Activated CD4-positive, alpha-beta T cell treated with anti-CD3 and anti-CD28 coated beads for 24 hours (primary cell): ENCODE results near the gene LRRC4C.

Source experiments
- DNase-seq, 2 donors: peaks; one replicate each; pipeline ENCODE4 v3.0.0-alpha.2; 2020; ENCODE audit warnings: low read depth in 2 of 2

Gene LRRC4C

GRCh38 chr11:41250408-41250935 lies 209.0 kb downstream of the LRRC4C start:
- DNase-seq, result no peak

DNA sequence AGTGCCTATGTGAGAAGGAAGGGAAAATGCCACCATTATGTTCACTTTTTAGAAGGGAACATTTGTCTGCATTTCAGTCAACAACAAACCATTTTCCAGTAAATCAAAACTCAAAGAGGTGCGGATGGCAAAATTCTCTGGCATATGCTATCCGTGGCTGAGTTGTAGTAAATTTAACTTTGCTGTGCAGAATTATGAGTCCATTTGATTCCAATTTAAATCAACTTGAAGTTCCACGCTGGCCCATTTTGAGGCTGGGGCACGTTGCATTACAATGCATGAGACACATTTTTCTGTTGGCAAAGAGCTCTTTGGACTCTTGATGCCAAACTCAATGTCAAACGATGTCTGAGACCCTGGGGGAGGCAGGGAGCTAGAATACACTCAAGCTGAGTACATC lies 211.8 kb downstream of the LRRC4C start:
- DNase-seq, result no peak

DNA sequence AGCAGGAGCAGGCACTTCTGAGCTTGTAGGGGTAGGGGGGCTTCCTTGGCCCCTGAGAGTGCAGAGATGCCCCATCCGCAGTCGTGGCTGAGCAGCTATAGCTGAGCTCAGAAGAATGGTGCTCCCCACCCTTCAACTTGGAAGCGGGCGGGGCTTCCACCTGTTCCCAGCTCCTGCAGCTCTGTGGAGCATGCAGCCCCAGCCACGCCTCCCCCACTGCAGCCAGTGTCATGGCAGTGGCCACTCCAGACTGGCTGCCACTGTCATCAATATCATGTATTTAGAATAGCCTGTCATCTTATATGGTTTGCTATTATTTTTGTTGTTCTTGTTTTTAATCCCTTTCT lies 213.1 kb downstream of the LRRC4C start:
- DNase-seq, result no peak

DNA sequence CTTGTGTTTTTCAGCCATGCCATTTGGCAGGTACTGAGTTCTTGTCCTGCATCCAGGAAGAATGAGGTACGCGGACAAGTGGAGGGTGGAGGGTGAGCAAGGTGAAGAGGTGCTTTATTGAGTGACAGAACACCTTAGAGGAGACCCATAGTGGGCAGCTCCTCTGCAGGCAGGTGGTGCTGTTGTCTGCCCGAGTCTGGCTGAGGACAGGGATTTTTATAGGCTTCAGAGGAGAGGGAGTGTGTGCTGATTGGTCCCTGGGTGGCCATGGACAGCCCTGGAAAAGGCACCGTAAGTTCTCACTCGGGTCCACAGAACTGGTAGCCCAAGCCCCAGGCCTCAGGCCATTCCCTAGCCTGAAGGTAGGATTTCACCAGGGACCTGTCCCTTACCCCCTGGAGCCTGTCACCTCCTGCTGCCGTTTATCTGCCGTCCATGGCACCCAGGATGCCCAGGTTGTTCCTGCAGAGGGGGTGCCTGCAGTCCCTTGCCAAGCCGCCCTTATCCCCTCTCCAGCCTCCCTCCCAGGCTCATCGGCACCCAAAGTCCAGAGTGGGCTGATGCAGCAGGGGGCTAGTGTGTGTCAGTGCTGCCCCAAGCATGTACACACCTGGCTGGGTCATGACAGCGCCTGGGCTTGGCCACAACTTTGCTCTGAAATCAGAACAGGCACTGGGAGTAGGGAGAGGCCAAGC lies 213.6 kb downstream of the LRRC4C start:
- no peak for DNase-seq

GRCh38 chr11:41245184-41245583 lies 214.3 kb downstream of the LRRC4C start:
- DNase-seq, result no peak

DNA sequence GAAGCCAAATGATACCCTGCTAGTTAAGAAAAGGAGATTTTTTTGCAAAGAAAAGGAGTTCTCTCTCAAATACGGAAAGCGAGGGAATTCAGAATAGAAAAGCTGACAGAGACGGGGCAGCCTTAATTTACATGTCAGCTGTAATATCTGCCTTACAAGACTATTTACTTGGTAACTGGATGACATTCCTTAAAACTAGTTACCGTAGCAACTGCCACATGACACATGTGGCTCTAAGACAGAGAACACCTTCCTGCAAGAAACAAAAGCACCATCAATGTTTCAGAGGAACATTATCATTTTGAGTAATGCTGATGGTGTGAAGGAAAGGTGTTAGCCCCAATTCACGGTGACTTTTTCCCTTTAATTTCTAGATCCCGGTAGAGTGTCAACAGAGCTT lies 222.1 kb downstream of the LRRC4C start:
- no peak for DNase-seq

- DNase-seq, result no peak
Observed at GRCh38 chr11:41235668-41236067, 223.8 kb downstream of the LRRC4C start.

DNA sequence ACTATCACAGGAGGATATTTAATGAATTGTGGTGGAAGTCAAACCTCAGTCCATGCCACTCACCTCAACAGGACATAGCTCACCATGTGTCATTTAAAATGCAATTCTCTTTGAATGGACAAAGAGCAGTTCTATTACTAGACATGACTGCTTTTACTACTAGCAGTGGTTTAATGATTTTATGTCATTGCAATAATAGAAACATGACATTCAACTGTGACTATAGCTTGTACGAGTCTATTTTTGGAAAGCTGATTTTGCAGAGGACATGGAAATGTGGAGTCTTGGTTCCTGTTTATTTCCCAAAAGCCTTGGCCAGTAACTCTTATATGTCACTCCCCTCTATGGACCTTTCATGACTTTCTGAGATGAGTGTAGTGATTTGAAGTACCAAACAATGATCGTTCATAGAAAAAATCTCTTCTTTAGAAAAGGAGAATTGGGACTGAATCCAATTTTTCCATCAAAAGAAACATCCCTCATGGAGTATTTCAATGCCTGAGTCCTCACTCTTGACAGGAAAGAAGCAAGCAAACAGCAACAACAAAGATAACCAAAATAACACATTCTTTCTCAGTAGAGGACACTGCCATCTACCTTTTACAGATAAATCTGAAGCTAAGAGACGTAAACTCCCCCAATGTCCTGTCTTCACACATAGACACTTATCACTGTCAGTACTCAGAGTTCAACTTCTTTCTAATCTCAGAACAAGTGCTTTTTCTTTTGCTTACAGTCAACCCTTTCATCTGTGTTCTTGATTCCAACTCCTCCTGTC lies 233.4 kb downstream of the LRRC4C start:
- DNase-seq, result no peak

DNA sequence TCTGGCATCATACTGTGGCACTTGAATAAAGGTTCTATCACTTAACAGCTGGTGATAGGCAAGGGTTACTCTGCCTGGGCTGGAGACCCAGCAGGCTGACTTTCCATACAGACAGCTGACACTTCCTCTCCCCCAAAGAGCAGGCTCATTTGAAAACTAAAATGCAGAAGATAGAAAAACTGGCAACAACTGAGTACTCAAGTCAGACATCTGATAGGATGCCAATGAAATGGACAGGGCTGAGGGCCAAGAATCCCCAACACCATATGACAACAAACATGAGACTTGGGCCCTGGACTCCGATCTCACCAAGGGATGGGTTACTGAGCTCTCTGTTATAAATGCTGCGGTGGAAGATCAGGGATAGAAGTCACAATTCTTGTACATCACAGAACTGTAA lies 237.2 kb downstream of the LRRC4C start:
- DNase-seq, result no peak

DNA sequence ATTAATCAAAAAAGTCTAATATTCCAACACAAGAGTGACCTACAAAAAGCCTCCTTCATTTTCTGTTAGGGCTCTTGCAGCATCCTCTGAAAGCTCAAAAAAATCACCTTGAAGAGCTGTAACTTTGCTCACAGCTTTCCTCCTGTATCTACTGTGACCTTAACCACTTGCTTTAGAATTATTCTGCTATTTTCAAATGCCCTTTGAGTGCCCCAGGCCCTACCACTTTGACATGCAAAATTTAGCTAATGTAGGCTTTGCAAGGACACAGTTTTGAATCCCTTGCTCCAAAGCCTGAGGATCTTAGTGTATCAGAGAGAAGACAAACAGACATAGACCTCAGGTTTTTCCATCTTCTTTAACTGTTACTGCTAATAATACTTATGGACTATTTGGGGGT lies 253.1 kb downstream of the LRRC4C start:
- no peak for DNase-seq

- DNase-seq, result no peak
Observed at GRCh38 chr11:41201156-41201555, 258.3 kb downstream of the LRRC4C start.

DNA sequence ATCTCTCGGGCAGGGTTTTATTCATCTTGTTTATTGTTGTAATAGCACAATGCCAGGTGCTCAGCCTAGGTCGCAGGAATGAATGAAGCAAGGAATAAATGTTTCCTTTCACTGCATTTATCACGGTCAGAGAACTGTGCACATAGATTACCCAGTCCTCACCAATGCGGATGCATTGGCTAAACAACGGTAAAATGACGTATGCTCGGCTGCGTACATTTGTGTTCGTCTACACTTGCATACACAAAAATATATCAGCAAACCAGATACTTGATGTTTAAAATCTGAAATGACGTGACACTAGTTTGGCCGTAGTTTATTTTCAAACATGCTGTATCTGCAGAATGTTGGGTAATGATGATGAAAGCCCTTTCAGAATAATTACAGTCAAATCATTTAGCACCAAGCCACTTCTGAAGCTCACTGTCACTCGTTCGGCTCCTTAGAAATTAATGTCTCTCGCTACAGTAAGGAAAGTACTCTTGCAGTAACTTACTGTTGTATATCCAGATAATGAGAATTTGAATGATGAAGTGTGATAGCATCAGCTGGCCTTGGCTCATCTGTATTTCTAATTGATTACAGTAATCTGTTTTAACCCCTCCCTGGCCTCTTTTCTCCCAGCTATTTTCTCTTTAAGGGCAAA lies 268.9 kb downstream of the LRRC4C start:
- no peak for DNase-seq

DNA sequence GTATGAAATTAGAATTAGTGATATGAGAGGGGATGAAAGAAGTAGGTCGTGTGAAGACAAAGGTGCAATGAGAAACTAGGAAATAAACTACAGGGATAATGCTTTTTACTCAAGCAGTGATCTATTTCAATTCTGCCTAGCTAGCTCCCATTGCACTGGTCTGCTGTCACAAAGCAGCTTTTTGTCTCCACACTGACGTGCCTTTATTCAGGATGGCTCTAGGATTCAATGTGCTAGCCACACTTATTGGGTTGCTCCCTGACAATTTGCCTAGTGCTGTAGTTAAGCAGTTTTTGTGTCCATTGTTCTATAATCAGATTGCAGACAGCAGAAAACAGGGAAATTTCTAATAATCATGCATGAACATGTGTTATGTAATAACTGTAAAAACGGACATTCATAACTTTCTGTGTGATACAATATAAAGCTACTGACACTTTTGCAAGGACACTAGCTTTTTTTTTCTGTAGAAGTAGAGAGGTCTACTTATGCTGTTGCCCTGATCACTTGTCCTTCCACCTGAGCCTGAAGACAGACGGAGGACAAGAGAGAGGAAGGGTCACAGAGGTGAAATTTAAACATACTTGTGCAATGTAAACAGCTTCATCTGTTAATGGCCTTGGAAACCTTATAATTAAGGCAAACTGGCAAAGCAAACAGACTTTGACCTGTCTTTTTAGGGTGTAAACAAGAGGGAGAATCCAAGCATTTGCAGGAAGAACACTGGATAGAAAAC lies 269.6 kb downstream of the LRRC4C start:
- no peak for DNase-seq

DNA sequence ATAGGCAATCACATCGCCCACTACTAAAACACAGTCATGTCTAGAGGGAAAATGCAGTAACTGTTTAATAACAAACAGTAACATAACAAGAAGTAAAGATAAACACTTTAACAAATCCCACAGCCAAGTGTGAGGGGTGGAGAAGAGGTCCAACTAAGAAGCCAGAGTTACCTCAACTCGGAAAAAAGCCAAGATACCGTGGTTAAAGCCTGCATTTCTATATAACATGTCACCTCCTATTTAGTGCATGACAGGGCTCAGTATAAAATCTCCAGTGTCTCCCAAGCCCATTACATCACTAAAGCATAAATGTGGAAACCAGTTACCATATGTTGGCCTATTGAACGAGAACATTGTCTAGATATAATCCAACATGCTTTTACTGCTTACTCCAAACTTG lies 281.7 kb downstream of the LRRC4C start:
- no peak for DNase-seq

- DNase-seq, result no peak
Observed at GRCh38 chr11:41175304-41175972, 284.0 kb downstream of the LRRC4C start.

DNA sequence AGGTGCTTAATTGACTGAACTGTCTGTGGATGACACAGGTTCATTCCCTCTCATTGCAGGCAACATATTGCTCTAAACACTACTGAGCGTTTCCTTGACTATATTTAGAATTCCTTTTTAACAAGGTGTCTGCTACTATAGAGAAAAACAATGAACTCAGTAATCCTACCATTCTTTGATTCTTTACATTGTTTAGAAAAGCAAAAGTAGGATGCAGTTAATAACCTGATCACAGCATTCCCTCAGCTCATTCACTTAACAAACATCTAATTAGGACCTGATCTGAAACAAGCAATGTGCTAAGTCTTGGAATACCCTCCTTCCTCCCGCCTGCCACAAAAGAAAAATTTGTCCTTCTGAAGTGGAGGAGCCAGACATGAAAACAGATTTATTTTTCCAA lies 313.1 kb downstream of the LRRC4C start:
- no peak for DNase-seq

- DNase-seq, result no peak
Observed at GRCh38 chr11:41145420-41145819, 314.0 kb downstream of the LRRC4C start.

GRCh38 chr11:41134971-41135370 lies 324.5 kb downstream of the LRRC4C start:
- no peak for DNase-seq

DNA sequence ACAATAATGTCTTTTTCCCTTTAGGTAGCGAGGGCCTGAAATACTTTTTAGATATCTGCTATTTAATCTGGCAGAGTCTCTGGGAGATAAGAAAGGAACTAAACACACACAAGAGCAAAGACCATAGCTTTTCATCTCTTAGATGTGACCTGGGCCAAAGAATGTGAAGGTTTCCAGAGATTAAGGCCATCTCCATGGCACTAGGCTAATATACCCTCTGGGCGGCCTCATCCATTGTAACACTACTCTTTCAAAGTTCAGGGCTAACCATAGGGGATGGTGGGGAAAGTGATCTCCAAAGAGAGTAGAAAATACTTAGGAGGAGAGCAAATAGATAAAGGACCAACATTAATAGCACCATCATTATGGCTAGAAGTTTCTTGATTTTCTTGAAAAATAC lies 326.4 kb downstream of the LRRC4C start:
- DNase-seq, result no peak

DNA sequence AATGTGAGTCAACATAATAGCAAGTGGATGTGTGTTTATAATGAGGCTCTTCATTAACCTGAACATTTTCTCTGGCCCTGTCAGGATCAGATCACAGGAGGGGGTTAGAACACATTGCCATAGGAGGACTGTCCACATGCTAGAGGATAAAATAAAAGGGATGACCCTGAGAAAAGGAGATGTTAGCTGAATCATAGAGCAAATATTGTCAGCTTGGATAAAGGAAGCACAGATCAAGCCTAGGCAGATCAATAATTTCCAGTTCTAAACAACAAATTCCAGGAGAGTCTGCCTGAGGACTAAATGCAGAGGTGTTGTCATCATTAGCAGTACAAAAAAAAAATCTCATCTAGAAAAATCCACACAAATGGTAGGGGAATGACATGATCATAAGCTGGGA lies 337.9 kb downstream of the LRRC4C start:
- DNase-seq, result no peak

GRCh38 chr11:41119484-41119883 lies 340.0 kb downstream of the LRRC4C start:
- no peak for DNase-seq

DNA sequence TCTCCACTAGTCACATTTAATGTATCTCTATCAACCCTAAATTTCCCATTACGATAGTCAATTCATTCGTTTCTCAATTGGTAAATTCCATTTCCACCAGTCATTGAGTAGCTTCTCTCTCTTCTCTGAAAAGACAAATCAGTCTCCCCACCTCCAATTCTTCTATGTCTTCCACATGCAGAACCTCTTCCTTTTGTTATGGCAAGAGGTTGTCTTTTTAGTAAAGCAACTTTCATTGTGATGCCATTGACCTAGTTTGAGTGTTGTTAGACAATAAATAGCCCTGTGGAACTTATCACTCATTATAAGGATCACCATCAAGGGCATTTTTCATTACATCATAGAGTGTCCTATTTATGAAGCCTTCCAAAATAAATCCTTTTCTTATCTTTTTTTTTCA lies 340.9 kb downstream of the LRRC4C start:
- DNase-seq, result no peak
